ENCODE data around the gene LSMEM2. TPM values are rescaled to one million over a fixed set of nuclear protein-coding genes. Genes with fewer than 3 reads are reported as not detected.
A peak's percentile ranks its signal among the peaks of the same experiment; 100 is the strongest.
"Not testable (repeated sequence)": the region's sequence is repeated elsewhere in the genome, so short reads cannot be mapped to it uniquely, and the experiment has no call there.

LSMEM2 gene
- total RNA-seq, 2 experiments from 2014 or later, result not detected

GRCh38 chr3:50241713-50242380 is 37.0 kb upstream of the LSMEM2 start:
- H3K27ac Mint-ChIP-seq, result peak overlapping the region; percentile 95

GRCh38 chr3:50242381-50242770 is 36.5 kb upstream of the LSMEM2 start:
- DNase-seq, result no peak
- Mint-ChIP-seq H3K27ac (peak overlapping the region; percentile 95), H3K9me3 (no peaks in the 10 kb centered on the region), H3K4me3 (peak overlapping the region; percentile 68), H3K4me1 (peaks cover 75% of the 10 kb centered on the region), H3K36me3 (peaks cover 12% of the 10 kb centered on the region), H3K27me3 (no peaks in the 10 kb centered on the region)

More at GRCh38 chr3:50241713-50242380, 37.0 kb upstream of the LSMEM2 start:
- no peak for DNase-seq
- Mint-ChIP-seq H3K36me3 (peaks cover 17% of the 10 kb centered on the region), H3K4me1 (peaks cover 70% of the 10 kb centered on the region), H3K9me3 (no peaks in the 10 kb centered on the region), H3K27me3 (no peaks in the 10 kb centered on the region), H3K4me3 (no peak overlapping the region)

GRCh38 chr3:50242851-50243542 is 35.9 kb upstream of the LSMEM2 start:
- H3K27me3 Mint-ChIP-seq, result no peaks in the 10 kb centered on the region

GRCh38 chr3:50243543-50243895 is 35.4 kb upstream of the LSMEM2 start:
- no peak for DNase-seq
- no peak overlapping the region for H3K4me3 Mint-ChIP-seq
- H3K9me3 Mint-ChIP-seq, result no peaks in the 10 kb centered on the region
- peaks cover 76% of the 10 kb centered on the region for H3K4me1 Mint-ChIP-seq
- no peaks in the 10 kb centered on the region for H3K27me3 Mint-ChIP-seq
- H3K36me3 Mint-ChIP-seq, result peaks cover 5% of the 10 kb centered on the region
- peak overlapping the region; percentile 95 for H3K27ac Mint-ChIP-seq

More at GRCh38 chr3:50242851-50243542, 35.9 kb upstream of the LSMEM2 start:
- Mint-ChIP-seq H3K4me1 (peaks cover 76% of the 10 kb centered on the region), H3K27ac (peak overlapping the region; percentile 95), H3K9me3 (no peaks in the 10 kb centered on the region), H3K4me3 (peak overlapping the region; percentile 68), H3K36me3 (peaks cover 6% of the 10 kb centered on the region)
- peak; percentile 55 for DNase-seq

GRCh38 chr3:50244813-50245212 is 34.1 kb upstream of the LSMEM2 start:
- Mint-ChIP-seq H3K4me1 (peaks cover 66% of the 10 kb centered on the region), H3K27ac (peak overlapping the region; percentile 90)
- H3K36me3 Mint-ChIP-seq, H3K9me3 Mint-ChIP-seq, H3K27me3 Mint-ChIP-seq, DNase-seq, H3K4me3 Mint-ChIP-seq: not testable (repeated sequence)

GRCh38 chr3:50245251-50245745 is 33.6 kb upstream of the LSMEM2 start:
- DNase-seq, result peak; percentile 18
- peak overlapping the region; percentile 90 for H3K27ac Mint-ChIP-seq
- no peaks in the 10 kb centered on the region for H3K9me3 Mint-ChIP-seq
- H3K27me3 Mint-ChIP-seq, result no peaks in the 10 kb centered on the region
- H3K36me3 Mint-ChIP-seq, result no peaks in the 10 kb centered on the region
- peak overlapping the region; percentile 71 for H3K4me3 Mint-ChIP-seq
- H3K4me1 Mint-ChIP-seq, result peaks cover 66% of the 10 kb centered on the region

GRCh38 chr3:50245831-50246516 is 32.9 kb upstream of the LSMEM2 start:
- DNase-seq, result peak; percentile 96
- no peaks in the 10 kb centered on the region for H3K9me3 Mint-ChIP-seq
- peak overlapping the region; percentile 71 for H3K4me3 Mint-ChIP-seq
- no peaks in the 10 kb centered on the region for H3K27me3 Mint-ChIP-seq
- H3K36me3 Mint-ChIP-seq, result peaks cover under 1% of the 10 kb centered on the region
- H3K4me1 Mint-ChIP-seq, result peaks cover 66% of the 10 kb centered on the region
- peak overlapping the region; percentile 90 for H3K27ac Mint-ChIP-seq

GRCh38 chr3:50246517-50246954 is 32.4 kb upstream of the LSMEM2 start:
- H3K4me1 Mint-ChIP-seq, result peaks cover 67% of the 10 kb centered on the region
- H3K27me3 Mint-ChIP-seq, result no peaks in the 10 kb centered on the region
- H3K36me3 Mint-ChIP-seq, result peaks cover 2% of the 10 kb centered on the region
- peak overlapping the region; percentile 90 for H3K27ac Mint-ChIP-seq
- DNase-seq, result peak; percentile 89
- H3K9me3 Mint-ChIP-seq, result no peaks in the 10 kb centered on the region
- peak overlapping the region; percentile 71 for H3K4me3 Mint-ChIP-seq

- Mint-ChIP-seq H3K27me3 (no peaks in the 10 kb centered on the region), H3K9me3 (no peaks in the 10 kb centered on the region), H3K36me3 (peaks cover 2% of the 10 kb centered on the region), H3K4me3 (no peak overlapping the region), H3K27ac (peak overlapping the region; percentile 78), H3K4me1 (peaks cover 50% of the 10 kb centered on the region)
- DNase-seq, result no peak
Measured at GRCh38 chr3:50248387-50248786, 30.5 kb upstream of the LSMEM2 start.

- H3K27me3 Mint-ChIP-seq, result no peaks in the 10 kb centered on the region
- H3K27ac Mint-ChIP-seq, result no peak overlapping the region
- peaks cover 4% of the 10 kb centered on the region for H3K36me3 Mint-ChIP-seq
- peaks cover 47% of the 10 kb centered on the region for H3K4me1 Mint-ChIP-seq
- no peak overlapping the region for H3K4me3 Mint-ChIP-seq
- H3K9me3 Mint-ChIP-seq, result no peaks in the 10 kb centered on the region
- DNase-seq, result no peak
Measured at GRCh38 chr3:50249457-50249856, 29.4 kb upstream of the LSMEM2 start.

GRCh38 chr3:50250514-50250913 is 28.4 kb upstream of the LSMEM2 start:
- Mint-ChIP-seq H3K9me3 (no peaks in the 10 kb centered on the region), H3K27ac (peak overlapping the region; percentile 46), H3K4me1 (peaks cover 38% of the 10 kb centered on the region), H3K4me3 (no peak overlapping the region), H3K36me3 (peaks cover 4% of the 10 kb centered on the region), H3K27me3 (no peaks in the 10 kb centered on the region)
- no peak for DNase-seq

GRCh38 chr3:50251220-50251619 is 27.7 kb upstream of the LSMEM2 start:
- peaks cover 4% of the 10 kb centered on the region for H3K36me3 Mint-ChIP-seq

GRCh38 chr3:50254577-50255250 is 24.2 kb upstream of the LSMEM2 start:
- Mint-ChIP-seq H3K27ac (no peak overlapping the region), H3K4me3 (no peak overlapping the region), H3K9me3 (no peaks in the 10 kb centered on the region), H3K4me1 (peaks cover 20% of the 10 kb centered on the region), H3K27me3 (no peaks in the 10 kb centered on the region), H3K36me3 (peaks cover 20% of the 10 kb centered on the region)
- DNase-seq, result no peak

More at GRCh38 chr3:50251220-50251619, 27.7 kb upstream of the LSMEM2 start:
- peaks cover 34% of the 10 kb centered on the region for H3K4me1 Mint-ChIP-seq
- H3K9me3 Mint-ChIP-seq, result no peaks in the 10 kb centered on the region
- H3K4me3 Mint-ChIP-seq, result no peak overlapping the region
- peak overlapping the region; percentile 77 for H3K27ac Mint-ChIP-seq
- peak; percentile 23 for DNase-seq
- no peaks in the 10 kb centered on the region for H3K27me3 Mint-ChIP-seq

GRCh38 chr3:50255251-50255615 is 23.7 kb upstream of the LSMEM2 start:
- Mint-ChIP-seq H3K4me1 (peaks cover 18% of the 10 kb centered on the region), H3K9me3 (no peaks in the 10 kb centered on the region), H3K36me3 (peaks cover 20% of the 10 kb centered on the region), H3K4me3 (no peak overlapping the region), H3K27ac (no peak overlapping the region), H3K27me3 (no peaks in the 10 kb centered on the region)
- no peak for DNase-seq
